GM23338 (cell line): ENCODE measurements around the gene KRT79. TPM values are rescaled to one million over a fixed set of nuclear protein-coding genes. Genes with fewer than 3 reads are reported as not detected.

ENCODE experiments used
- ATAC-seq: fragments of 200-7000 bp; cut with Tn5 transposase; 3 replicates; pipeline ENCODE4 v1.9.1; 2020
- DNase-seq: peaks from one replicate; pipeline ENCODE4 v3.0.0-alpha.2; 2015; ENCODE audit warnings: low spot score
- H2AFZ ChIP-seq: fragments of 200-600 bp; sonication (generic); 2 replicates; pipeline ENCODE4 v1.8.0; 2016; ENCODE audit warnings: antibody characterized with exemption, mild to moderate bottlenecking, moderate library complexity
- H3F3A ChIP-seq: fragments of 200-600 bp; sonication (generic); replicated peaks from 2 replicates; pipeline ENCODE4 v1.8.0; 2017; ENCODE audit warnings: antibody characterized with exemption, mixed run types, low read depth
- H3K27ac ChIP-seq: fragments of 200-600 bp; sonication (generic); 2 replicates; pipeline ENCODE4 v1.6.1; 2016; ENCODE audit warnings: low read depth
- H3K27me3 ChIP-seq: fragments of 200-600 bp; sonication (generic); 2 replicates; pipeline ENCODE4 v1.8.0; 2016; ENCODE audit warnings: mild to moderate bottlenecking, mixed run types, moderate library complexity; ENCODE audit not compliant: insufficient read depth
- H3K36me3 ChIP-seq: fragments of 200-600 bp; sonication (generic); 2 replicates; pipeline ENCODE4 v1.8.0; 2016; ENCODE audit warnings: mild to moderate bottlenecking; ENCODE audit not compliant: insufficient read depth
- H3K4me1 ChIP-seq: fragments of 200-600 bp; sonication (generic); 2 replicates; pipeline ENCODE4 v1.8.0; 2016; ENCODE audit warnings: mild to moderate bottlenecking, moderate library complexity; ENCODE audit not compliant: insufficient read depth
- H3K4me2 ChIP-seq: fragments of 200-600 bp; sonication (generic); 2 replicates; pipeline ENCODE4 v1.7.1; 2017; ENCODE audit warnings: mixed run types
- H3K4me3 ChIP-seq: fragments of 200-600 bp; sonication (generic); 2 replicates; pipeline ENCODE4 v1.6.1; 2016; ENCODE audit warnings: mixed run types
- H3K79me2 ChIP-seq: fragments of 200-600 bp; sonication (generic); replicated peaks from 2 replicates; pipeline ENCODE4 v1.8.0; 2017; ENCODE audit warnings: mild to moderate bottlenecking; ENCODE audit not compliant: insufficient read depth
- H3K9me2 ChIP-seq: fragments of 200-600 bp; sonication (generic); 2 replicates; pipeline ENCODE4 v1.8.0; 2017; ENCODE audit not compliant: insufficient read depth
- H4K20me1 ChIP-seq: fragments of 200-600 bp; sonication (generic); replicated peaks from 2 replicates; pipeline ENCODE4 v1.8.0; 2017; ENCODE audit warnings: mild to moderate bottlenecking; ENCODE audit not compliant: insufficient read depth
- H3K27ac Mint-ChIP-seq: 2 replicates; pipeline ENCODE4 v1.8.0; 2020; ENCODE audit warnings: inconsistent platforms, mild to moderate bottlenecking, moderate library complexity, mixed read lengths
- H3K27me3 Mint-ChIP-seq: 3 replicates; pipeline ENCODE4 v1.8.0; 2022; ENCODE audit warnings: low read depth, mild to moderate bottlenecking, moderate library complexity, mixed read lengths, inconsistent platforms; ENCODE audit not compliant: insufficient read depth, poor library complexity
- H3K36me3 Mint-ChIP-seq: 3 replicates; pipeline ENCODE4 v1.8.0; 2021; ENCODE audit warnings: low read depth, mild to moderate bottlenecking, inconsistent platforms, moderate library complexity, mixed read lengths
- H3K4me1 Mint-ChIP-seq: 3 replicates; pipeline ENCODE4 v1.8.0; 2020; ENCODE audit warnings: mild to moderate bottlenecking, inconsistent platforms, mixed read lengths
- H3K4me3 Mint-ChIP-seq: 3 replicates; pipeline ENCODE4 v1.8.0; 2021; ENCODE audit warnings: moderate library complexity, mild to moderate bottlenecking, inconsistent platforms, mixed read lengths
- H3K9me3 Mint-ChIP-seq: 3 replicates; pipeline ENCODE4 v1.8.0; 2020; ENCODE audit warnings: moderate library complexity, mild to moderate bottlenecking, inconsistent platforms, mixed read lengths
- EZH2 ChIP-seq: fragments of 200-600 bp; sonication (generic); IDR thresholded peaks from one replicate; pipeline ENCODE4 v1.8.0; 2017; ENCODE audit warnings: antibody characterized with exemption, mild to moderate bottlenecking, low read depth; ENCODE audit not compliant: unreplicated experiment
- EZH2phosphoT487 ChIP-seq: fragments of 200-600 bp; sonication (generic); IDR thresholded peaks from one replicate; pipeline ENCODE4 v1.8.1; 2018; ENCODE audit warnings: antibody characterized with exemption; ENCODE audit not compliant: unreplicated experiment
- NANOG ChIP-seq: IDR thresholded peaks from 2 replicates; pipeline ENCODE4 v1.6.1; 2016; ENCODE audit warnings: antibody characterized with exemption, borderline replicate concordance
- POLR2AphosphoS5 ChIP-seq: IDR thresholded peaks from 2 replicates; pipeline ENCODE4 v1.6.1; 2016; ENCODE audit warnings: antibody characterized with exemption, low read depth
- ZNF331 ChIP-seq: fragments of 250-450 bp; sonication (Bioruptor Pico); IDR thresholded peaks from 2 replicates; pipeline ENCODE4 v1.5.0; 2020; ENCODE audit warnings: low read depth, mild to moderate bottlenecking, moderate library complexity
- ZNF462 ChIP-seq: fragments of 250-450 bp; sonication (Bioruptor Pico); IDR thresholded peaks from 2 replicates; pipeline ENCODE4 v1.5.0; 2020; ENCODE audit warnings: mild to moderate bottlenecking, moderate library complexity
- polyA plus RNA-seq: library from polyadenylated mRNA; unstranded; fragments of >200 nt; fragmentation: Nextera tagmentation; extraction: Ambion mirVana; gene quantifications from 2 replicates; pipeline ENCODE4 v1.2.1, GENCODE V29; 2016
- total RNA-seq: library from RNA; depleted of rRNA; stranded (reverse); fragments of >200 nt; shearing (Covaris generic); gene quantifications from 2 replicates; pipeline ENCODE4 v1.2.3, GENCODE V29; 2014
- TF ChIP-seq, protein P1 (sequence below): IDR thresholded peaks from 2 replicates; pipeline ENCODE4 v1.6.1; 2016; ENCODE audit warnings: antibody characterized with exemption
- TF ChIP-seq, protein P2 (sequence below), 2 experiments: fragments of 200-600 bp in 1 of 2; sonication (generic) in 1 of 2; conservative IDR thresholded peaks; 2 replicates each; pipeline versions ENCODE4 v1.5.1 to v1.6.1; 2016 to 2017; ENCODE audit warnings: antibody characterized with exemption in 2 of 2, low read depth in 2 of 2, mild to moderate bottlenecking in 2 of 2, moderate library complexity in 1 of 2

Gene KRT79
- total and polyA plus RNA-seq, 2 experiments from 2014 or later, result 0.21 TPM; not detected in 1

- Histone ChIP-seq H3K4me1 (no peaks in the 10 kb centered on the region), H3K9me2 (peaks cover 7% of the 10 kb centered on the region), H3K4me2 (no peak overlapping the region), H3K27me3 (no peaks in the 10 kb centered on the region), H3K36me3 (no peaks in the 10 kb centered on the region), H3K4me3 (no peak overlapping the region), H3K79me2 (no peaks in the 10 kb centered on the region), H2AFZ (peak overlapping the region; percentile 72; the same call in 1 of the 2 replicates), H3K27ac (no peak overlapping the region), H3F3A (no peaks in the 10 kb centered on the region), H4K20me1 (no peaks in the 10 kb centered on the region)
- H3K27ac Mint-ChIP-seq, result no peak overlapping the region
- peaks cover 13% of the 10 kb centered on the region for H3K27me3 Mint-ChIP-seq
- DNase-seq, result no peak
- no peaks in the 10 kb centered on the region for H3K9me3 Mint-ChIP-seq
- H3K4me3 Mint-ChIP-seq, result peak overlapping the region; percentile 52
- no peak for TF ChIP-seq EZH2phosphoT487
- TF ChIP-seq, protein P1, sequence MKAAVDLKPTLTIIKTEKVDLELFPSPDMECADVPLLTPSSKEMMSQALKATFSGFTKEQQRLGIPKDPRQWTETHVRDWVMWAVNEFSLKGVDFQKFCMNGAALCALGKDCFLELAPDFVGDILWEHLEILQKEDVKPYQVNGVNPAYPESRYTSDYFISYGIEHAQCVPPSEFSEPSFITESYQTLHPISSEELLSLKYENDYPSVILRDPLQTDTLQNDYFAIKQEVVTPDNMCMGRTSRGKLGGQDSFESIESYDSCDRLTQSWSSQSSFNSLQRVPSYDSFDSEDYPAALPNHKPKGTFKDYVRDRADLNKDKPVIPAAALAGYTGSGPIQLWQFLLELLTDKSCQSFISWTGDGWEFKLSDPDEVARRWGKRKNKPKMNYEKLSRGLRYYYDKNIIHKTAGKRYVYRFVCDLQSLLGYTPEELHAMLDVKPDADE, result no peak
- no peak for TF ChIP-seq POLR2AphosphoS5
- TF ChIP-seq, protein P2, sequence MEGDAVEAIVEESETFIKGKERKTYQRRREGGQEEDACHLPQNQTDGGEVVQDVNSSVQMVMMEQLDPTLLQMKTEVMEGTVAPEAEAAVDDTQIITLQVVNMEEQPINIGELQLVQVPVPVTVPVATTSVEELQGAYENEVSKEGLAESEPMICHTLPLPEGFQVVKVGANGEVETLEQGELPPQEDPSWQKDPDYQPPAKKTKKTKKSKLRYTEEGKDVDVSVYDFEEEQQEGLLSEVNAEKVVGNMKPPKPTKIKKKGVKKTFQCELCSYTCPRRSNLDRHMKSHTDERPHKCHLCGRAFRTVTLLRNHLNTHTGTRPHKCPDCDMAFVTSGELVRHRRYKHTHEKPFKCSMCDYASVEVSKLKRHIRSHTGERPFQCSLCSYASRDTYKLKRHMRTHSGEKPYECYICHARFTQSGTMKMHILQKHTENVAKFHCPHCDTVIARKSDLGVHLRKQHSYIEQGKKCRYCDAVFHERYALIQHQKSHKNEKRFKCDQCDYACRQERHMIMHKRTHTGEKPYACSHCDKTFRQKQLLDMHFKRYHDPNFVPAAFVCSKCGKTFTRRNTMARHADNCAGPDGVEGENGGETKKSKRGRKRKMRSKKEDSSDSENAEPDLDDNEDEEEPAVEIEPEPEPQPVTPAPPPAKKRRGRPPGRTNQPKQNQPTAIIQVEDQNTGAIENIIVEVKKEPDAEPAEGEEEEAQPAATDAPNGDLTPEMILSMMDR (conservative IDR thresholded peaks at IDR 0.05; ENCODE audit: low read depth in 2 of 2), result peak in 1 of 2 experiments; percentile 30; a peak in 1 of 4 replicates
- no peaks in the 10 kb centered on the region for H3K36me3 Mint-ChIP-seq
- ATAC-seq, result no peak
- H3K4me1 Mint-ChIP-seq, result peaks cover 5% of the 10 kb centered on the region
Measured at GRCh38 chr12:52790427-52791270, 43.5 kb downstream of the KRT79 start.

GRCh38 chr12:52789637-52790426 is 44.3 kb downstream of the KRT79 start:
- Mint-ChIP-seq H3K27me3 (peaks cover 13% of the 10 kb centered on the region), H3K4me3 (peak overlapping the region; percentile 52)
- TF ChIP-seq ZNF462 (no peak), NANOG (no peak), EZH2 (no peak), ZNF331 (CRISPR knock-in tag) (no peak), EZH2phosphoT487 (no peak)
- TF ChIP-seq, protein P1, result no peak

More at GRCh38 chr12:52789637-52790426, 44.3 kb downstream of the KRT79 start:
- H3K4me2 ChIP-seq, result no peak overlapping the region
- H4K20me1 ChIP-seq, result no peaks in the 10 kb centered on the region
- ATAC-seq (peak; percentile 84), DNase-seq (peak; percentile 22)
- H3K79me2 ChIP-seq, result no peaks in the 10 kb centered on the region
- H3K27me3 ChIP-seq, result no peaks in the 10 kb centered on the region
- Mint-ChIP-seq H3K36me3 (no peaks in the 10 kb centered on the region), H3K4me1 (peaks cover 5% of the 10 kb centered on the region), H3K27ac (no peak overlapping the region), H3K9me3 (no peaks in the 10 kb centered on the region)
- H3K4me3 ChIP-seq, result no peak overlapping the region
- H3K4me1 ChIP-seq, result no peaks in the 10 kb centered on the region
- no peaks in the 10 kb centered on the region for H3K36me3 ChIP-seq
- peaks cover 7% of the 10 kb centered on the region for H3K9me2 ChIP-seq
- no peaks in the 10 kb centered on the region for H3F3A ChIP-seq
- H3K27ac ChIP-seq, result no peak overlapping the region
- peak overlapping the region; percentile 72; the same call in 1 of the 2 replicates for H2AFZ ChIP-seq
